GM18520 (cell line): ENCODE data around the gene CTDSPL.
A peak's percentile ranks its signal among the peaks of the same experiment; 100 is the strongest.
"Not testable (repeated sequence)": the region's sequence is repeated elsewhere in the genome, so short reads cannot be mapped to it uniquely, and the experiment has no call there.

Source experiments
- ATAC-seq: cut with Tn5 transposase; IDR thresholded peaks from one replicate; pipeline ENCODE4 v1.9.1; 2021; ENCODE audit not compliant: unreplicated experiment

The CTDSPL gene

GRCh38 chr3:37963635-37964034 lies 102.0 kb downstream of the CTDSPL start:
- no peak for ATAC-seq

- ATAC-seq = no peak
Measured at GRCh38 chr3:37964146-37964545, 102.5 kb downstream of the CTDSPL start.

GRCh38 chr3:37964716-37965115 lies 103.0 kb downstream of the CTDSPL start:
- ATAC-seq = no peak

DNA sequence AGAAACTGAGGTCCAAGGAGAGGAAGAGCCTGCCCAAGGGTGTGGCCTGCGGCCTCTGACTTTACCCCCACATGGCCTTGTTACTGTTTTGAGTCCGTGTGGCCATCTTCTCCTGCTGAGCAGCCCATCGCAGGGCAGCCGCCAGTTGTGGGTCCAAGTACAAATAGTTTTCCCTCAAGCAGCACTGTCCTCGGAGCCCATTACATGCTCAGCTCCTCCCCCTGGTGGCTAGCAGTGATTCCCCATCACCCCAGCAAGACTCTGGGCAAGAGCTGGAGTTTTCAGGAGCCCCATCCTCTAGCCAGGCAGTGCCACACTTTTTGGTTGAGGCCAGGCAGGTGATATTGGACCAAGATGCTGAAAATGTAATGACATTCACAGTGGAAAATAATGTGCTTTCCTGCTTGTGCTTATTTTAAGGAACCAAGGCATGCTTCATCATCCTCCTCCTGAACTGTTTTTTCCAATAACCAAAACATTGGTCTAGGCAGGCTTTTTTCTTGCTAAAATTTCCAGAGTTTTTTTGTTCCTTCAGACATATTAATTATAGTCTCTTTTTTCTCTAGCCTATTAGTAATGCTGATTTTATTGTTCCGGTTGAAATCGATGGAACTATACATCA lies 105.7 kb downstream of the CTDSPL start:
- ATAC-seq = no peak

DNA sequence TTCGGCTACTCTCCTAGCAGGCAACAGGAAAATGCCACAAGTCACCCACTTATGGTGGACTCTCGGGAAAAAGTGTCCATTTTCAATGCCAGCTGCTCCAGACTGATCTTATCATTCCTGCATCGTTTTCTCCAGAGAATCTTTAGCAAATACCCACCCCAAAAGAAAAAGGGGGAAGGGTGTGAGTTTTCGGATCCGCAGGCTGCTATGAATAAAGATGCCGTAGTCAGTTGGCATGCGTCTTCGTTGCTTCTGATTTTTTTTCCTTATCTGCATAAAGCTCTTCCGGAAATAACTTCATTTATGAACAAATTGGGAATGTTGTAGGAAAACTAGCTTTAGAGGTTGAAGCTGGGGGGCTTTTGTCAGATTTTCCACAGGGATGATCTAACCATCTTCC lies 106.5 kb downstream of the CTDSPL start:
- ATAC-seq = no peak

DNA sequence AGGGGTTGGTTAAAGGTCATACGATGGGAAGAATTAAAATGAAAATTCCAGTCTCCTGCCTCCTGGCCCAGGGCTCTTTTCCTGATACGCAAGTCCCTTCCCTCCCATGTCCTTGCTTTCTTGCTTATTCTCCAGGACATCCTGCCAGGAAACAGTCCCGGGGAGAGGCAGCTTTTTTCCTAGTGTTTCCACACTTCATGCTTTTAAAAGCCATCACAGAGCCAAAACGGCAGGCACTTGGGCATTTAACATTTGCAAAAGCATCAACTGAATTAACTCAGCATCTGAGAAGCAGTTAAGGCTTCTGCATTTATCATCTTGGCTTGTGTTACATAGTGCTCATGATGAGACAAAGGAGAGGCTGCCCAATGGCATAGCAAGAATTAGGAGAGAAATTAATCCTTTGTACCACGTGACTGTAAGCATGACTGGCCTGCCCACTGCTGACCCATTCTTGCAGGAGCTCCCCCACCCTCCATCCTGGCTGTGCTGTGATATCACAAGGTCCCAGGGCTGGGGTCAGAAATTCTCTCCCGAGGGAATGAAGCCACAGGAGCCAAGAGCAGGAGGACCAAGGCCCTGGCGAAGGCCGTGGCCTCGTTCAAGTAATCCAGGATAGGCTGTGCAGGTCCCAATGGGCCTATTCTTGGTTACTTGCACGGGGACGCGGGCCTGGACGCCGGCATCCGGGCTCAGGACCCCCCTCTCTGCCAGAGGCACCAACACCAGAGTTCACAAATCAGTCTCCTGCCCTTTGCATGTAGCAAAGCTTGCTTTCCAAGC lies 107.3 kb downstream of the CTDSPL start:
- ATAC-seq = no peak

DNA sequence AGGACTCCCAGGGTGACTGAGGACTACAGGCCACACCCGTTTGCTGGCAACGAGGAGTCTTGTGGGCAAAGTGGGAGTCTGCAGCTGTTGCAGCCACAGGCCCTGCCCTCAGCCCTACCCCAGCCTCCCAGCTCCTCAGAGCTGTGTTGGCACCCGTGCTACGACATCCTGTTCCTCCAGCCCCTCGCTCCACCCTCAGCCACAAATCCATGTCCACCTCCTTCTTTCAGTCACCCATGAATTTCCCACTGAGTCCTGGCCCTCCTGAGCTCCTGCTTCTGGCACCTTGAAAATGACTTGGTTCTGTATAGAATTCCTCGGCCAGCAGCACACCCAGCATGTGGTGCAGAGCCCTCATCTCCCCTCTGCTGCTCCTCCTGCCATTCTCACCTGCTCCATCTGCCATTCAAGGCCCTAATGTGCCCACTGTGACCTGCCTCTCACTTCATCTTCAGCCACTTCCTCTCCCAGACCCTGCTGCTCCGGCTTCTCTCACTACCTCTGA lies 108.0 kb downstream of the CTDSPL start:
- no peak for ATAC-seq

- no peak for ATAC-seq
Measured at GRCh38 chr3:37970802-37971201, 109.1 kb downstream of the CTDSPL start.

- no peak for ATAC-seq
Measured at GRCh38 chr3:37971467-37971866, 109.8 kb downstream of the CTDSPL start.

DNA sequence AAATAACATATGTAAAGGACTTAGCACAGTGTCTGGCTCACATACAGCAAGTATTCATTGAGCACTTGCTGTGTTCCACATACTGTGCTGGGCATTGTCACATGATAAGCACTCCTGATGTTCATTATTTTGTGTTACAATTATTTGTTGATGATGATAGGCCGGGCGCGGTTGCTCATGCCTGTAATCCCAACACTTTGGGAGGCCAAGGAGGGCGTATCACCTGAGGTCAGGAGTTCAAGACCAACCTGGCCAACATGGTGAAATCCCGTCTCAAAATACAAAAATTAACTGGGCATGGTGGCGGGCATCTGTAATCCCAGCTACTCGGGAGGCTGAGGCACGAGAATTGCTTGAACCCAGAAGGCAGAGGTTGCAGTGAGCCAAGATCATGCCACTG lies 110.4 kb downstream of the CTDSPL start:
- not testable (repeated sequence) for ATAC-seq

GRCh38 chr3:37973246-37974054 lies 111.8 kb downstream of the CTDSPL start:
- ATAC-seq = no peak

GRCh38 chr3:37974121-37975083 lies 112.7 kb downstream of the CTDSPL start:
- ATAC-seq = peak; percentile 74

DNA sequence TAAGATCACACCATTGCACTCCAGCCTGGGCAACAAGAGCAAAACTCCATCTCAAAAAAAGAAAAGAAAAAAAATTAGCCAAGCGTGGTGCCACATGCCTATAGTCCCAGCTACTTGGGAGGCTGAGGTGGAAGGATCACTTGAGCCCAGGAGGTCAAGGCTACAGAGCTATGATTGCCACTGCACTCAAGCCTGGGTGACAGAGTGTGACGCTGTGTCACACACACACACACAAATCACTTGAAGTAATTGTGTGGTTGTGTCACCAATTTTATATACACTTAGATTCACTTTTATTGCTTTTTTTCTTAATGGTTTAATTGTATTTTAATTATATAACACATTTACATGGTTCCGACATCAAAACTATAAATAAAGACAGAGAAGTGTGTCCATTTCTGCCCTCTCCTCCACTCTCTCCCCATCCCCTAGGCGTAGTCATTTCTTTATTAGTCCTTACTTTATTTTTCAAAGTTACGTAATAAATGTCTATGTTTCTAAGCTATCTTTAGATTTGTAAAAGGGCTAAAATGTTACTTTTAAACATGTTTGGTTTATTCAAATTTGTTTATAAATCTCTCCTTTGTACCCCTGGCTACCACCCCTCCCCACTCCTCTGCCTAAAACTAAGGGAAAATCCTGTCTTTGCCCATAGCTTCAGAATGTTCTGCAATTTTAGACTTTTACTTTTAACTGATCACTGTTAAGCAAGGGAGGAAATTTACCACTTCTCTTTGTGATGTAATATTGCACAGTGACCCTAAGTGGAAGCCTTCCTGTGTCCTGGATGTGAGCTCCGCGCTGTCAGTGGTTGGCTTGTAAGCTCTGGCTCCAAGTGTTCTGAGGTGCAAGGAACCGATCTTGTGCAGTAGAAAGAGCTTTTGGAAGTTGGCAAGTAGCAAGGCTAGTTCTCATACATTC lies 118.1 kb downstream of the CTDSPL start:
- no peak for ATAC-seq

GRCh38 chr3:37980462-37981347 lies 119.0 kb downstream of the CTDSPL start:
- ATAC-seq = no peak

DNA sequence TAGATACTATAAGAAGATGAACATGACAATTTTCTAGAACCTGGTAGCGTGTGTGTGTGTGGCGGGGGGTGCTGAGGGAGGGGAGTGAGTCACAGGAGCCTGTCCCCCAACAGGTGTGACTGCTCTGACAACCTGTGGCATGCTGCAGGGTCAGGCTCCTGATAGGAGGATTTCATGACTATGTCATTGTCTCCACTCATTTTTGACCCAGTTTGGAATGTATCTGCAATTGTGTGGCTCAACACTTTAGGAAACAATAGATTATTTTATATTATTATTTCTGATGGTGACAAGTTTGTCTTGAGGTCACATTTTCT lies 119.6 kb downstream of the CTDSPL start:
- no peak for ATAC-seq

DNA sequence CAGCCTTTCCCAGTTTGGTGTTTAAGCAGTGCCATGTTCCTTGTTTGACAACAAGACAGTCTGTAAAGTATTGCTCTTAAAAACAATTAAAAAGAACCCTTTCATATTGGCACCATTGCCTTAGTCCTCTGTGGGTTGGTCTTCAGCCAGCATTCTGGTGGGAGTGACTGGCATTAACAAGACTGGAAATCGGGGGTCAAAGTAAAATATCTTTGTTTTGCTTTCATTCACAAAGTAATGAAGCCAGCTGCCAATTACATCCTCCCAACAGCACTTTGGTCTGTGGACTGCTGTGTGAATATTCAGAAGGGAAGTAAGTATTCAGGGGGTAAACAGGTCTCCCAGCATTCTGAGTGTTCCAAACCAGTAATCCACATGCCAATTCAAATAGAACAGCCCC lies 120.7 kb downstream of the CTDSPL start:
- no peak for ATAC-seq

GRCh38 chr3:37984051-37984450 lies 122.4 kb downstream of the CTDSPL start:
- ATAC-seq = no peak

DNA sequence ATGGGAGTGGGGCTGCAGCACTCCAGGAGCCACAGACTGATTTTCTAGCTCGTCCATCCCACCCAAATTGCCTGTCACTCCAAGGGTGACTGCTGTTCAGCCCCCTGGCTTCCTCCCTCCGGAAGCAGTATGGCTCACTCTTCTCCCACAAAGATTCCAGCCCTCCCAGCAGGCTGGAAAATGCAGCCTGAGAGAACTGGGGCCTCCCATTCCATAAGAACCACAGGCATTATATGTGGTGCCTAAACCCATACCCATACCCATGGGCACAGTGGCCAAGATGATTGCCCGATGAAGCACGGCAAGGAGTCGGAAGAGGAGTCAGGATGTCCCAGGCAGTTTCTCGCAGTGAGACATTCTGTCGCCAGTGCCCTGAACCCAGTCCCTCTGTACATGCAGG lies 122.9 kb downstream of the CTDSPL start:
- no peak for ATAC-seq
